ENCODE results near the gene MPZL3.

The MPZL3 gene, protein sequence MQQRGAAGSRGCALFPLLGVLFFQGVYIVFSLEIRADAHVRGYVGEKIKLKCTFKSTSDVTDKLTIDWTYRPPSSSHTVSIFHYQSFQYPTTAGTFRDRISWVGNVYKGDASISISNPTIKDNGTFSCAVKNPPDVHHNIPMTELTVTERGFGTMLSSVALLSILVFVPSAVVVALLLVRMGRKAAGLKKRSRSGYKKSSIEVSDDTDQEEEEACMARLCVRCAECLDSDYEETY

DNA sequence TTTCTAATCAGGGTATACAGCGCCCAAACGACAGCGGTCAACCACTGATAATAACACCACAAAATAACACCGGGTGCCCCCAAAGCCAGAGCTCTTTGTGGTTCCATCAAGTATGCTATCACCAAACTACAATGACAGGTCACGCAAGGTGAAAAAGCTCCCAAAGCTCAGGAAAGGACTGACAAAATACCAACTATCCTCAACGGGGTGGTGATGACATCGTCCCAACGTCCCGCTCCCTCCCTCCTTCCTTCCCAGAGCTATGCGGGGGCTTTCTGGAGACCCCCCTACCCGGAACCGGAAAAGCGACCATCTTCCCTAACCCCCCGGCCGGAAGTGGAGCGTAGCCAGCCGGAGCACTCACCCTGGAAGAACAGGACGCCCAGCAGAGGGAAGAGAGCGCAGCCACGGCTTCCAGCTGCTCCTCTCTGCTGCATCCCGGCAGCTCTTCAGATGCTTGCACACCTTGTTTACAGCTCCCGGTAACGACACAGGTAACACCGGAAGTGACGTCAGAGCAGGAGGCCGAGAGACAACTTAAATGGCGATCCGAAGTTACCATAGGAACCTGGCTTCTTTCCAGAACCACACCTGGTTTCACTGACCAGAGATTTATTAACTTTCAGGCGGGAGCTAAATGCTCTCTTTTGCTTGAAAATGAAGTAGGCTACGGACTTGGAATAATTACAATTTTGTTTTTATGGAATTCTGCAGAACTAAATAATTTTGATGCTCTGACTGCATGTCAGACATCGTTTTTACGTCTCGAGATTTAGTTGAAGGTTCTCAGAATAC, at the start of gene MPZL3:
MPZL3 (minus strand) TSS at position 508 of the 795 bp plus-strand sequence; CDS start at position 437, 71 bp downstream.
- DNase-seq (ENCODE audit: low read depth in 2 of 2) = peak; percentile 69 to 72

DNA sequence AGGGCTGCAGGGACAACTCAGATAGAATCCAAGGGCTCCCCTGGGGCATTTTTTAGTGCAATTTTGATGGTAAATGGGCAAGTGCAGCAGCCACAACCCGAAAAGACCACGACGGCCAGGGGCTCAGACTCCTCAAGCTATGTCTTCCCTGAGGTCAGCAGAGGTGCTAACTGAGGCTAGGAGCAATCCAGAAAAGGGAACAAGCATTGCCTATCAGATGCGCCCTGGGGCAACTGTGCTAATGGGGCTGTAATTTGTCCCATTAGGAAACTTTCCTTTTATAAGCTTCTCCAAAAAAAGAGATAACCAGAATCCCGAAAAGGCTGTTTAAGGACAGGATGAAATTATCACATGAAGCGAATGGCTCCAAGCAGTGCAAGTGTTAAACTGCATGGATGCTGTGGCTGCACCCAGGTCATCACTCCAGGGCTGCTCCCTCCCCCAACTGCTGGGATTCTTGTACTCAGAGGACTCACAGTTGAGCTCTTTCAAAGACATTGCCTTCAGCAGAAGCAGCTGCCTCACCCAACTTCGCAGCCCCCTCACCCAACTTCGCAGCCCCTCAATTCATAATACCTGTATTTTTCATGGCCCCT, 49.5 kb upstream of the MPZL3 start:
- DNase-seq (ENCODE audit: low read depth in 2 of 2) = no peak

DNA sequence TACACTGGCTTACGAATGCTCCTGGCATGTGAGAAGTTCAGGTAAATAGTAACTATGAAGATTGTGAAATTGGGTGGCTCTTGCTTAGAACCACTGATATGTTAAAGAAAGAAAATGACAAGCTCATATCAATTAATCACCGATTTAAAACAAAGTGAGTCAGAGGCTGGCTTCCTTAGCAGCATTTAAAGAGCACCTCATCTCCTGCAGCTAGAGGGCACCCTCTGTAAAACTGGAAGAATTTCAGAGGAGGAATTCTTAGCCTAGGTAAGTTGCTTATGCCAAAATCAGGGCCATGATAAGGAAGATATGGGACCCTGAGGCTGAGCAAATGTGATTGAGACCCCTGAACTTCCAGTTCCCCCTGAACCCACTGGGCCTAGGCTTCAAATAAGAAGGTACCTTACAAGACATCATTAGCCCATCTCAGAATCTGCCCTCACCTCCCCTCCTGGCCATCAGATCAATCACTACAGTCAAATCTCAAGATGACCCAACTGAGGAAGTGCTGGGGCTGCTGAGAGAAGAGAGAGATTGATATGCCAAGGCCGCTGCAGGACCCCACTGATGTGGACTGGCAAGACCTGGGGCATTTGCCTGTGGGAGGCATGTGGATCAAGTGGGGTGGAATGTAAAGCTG, 43.8 kb upstream of the MPZL3 start:
- DNase-seq (ENCODE audit: low read depth in 2 of 2) = no peak

DNA sequence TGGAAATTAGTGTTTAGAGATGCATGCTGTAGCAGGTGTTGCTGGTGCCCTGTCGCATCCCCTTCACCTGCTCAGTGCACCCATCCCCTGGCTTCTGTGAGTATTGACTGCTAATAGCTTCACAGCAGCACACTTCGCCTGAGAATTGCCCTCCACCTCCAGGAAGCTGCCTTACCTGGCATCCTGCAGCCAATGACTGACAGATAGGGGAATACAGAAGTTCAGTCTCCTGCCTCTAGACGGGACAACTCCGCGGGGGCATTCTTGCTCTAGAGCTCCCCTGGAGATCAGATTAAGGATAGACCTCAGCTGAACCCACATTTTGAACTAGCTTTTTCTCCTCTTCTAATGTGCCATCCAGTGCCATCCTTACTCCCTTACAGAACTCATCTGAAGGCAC, 43.0 kb upstream of the MPZL3 start:
- no peak for DNase-seq (ENCODE audit: low read depth in 2 of 2)

DNA sequence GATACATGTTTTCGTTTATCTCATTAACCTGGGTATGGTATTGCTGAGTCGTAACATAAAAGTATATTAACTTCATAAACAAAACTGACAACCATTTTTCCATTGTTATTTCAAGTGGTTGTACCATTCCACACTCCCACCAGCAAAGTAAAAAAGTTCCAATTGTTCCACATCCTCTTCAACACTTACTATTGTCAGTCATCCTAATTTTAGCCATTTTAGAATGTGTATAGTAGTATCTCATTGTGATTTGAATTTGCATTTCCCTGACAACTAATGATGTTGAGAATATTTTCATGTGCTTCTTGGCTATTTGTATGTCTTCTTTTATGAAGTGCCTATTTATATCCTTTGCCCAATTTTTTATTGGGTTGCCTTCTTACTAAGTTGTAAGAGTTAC, 41.9 kb upstream of the MPZL3 start:
- DNase-seq (ENCODE audit: low read depth in 2 of 2) = no peak

DNA sequence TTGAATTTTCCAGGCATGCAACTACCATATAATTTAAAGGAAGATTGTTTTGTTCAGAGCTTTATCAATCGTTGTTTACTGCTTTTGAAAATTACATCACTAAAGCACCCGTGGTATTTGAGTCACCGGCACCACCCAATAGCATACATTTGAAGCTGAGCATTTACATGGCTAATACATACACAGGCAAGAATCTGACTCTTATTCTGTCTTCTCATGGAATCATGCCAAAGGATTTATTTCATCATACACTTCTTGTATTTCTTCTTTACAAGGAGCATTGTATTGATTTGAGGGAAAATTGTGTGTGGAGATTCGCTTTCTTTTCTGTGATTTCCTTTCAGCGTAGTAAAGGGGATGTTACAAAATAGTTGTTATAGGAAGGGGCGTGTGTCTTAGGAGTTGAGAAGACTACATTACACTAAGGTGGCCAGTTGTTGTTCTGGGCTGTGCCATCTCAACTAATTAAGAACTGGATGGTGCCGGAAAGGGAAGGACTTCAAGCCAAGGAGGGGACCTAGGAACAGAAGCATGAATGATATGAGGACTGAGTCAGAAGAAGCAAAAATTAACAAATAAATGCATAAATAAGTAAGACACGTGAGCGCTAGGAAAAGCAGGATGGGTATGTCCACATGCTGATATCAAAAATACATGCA, 39.4 kb upstream of the MPZL3 start:
- DNase-seq (ENCODE audit: low read depth in 2 of 2) = no peak

DNA sequence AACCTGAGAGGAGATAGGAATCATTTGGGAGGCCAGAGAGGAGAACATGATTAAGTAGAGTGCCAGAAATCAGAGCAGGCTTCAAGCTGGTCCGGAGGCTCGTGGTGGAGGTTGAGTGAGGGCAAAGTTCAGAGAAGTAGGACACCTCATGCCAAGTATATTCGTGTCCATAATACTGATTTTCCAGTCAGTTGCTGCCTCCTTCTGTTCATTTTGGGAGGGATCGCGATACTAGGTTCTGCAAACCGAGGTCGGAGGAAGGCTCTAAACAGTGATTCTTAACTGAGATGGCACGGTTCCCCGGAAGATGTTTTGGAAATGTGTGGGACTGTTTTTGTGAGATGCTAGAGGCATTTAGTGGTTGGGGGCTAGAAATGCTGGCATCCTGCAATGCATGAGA, 38.8 kb upstream of the MPZL3 start:
- DNase-seq (ENCODE audit: low read depth in 2 of 2) = no peak

DNA sequence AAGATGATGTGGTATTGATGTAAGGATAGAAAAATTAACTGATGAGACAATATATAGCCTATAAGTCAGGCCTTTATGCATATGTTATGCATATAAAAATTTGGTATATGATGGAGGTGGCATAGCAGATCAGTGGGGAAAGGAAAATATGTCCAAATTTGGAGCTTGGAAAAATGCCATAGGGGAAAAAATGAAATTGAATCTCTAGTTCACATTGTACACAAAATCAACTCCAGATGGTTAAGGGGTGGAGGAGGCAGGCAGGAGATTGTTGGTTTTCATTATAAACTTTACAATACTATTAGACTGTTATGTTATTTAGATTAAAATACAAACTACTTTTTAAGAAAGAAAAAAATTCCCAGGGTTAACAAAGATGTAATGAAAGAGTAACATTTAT, 37.2 kb upstream of the MPZL3 start:
- DNase-seq (ENCODE audit: low read depth in 2 of 2) = no peak

DNA sequence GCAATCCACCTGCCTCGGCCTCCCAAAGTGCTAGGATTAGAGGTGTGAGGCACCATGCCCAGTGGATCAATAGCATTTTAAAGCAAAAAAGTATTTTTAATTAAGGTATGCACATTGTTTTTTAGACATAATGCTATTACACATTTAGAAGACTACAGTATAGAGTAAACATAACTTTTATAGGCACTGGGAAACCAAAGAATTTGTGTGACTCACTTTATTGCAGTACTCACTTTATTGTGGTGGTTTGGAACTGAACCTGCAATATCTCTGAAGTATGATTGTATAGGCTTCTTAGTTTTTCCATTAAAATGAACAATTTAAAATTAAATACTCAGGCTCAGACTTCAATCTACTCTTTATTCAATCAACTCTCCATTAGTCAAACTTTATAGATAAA, 34.8 kb upstream of the MPZL3 start:
- DNase-seq (ENCODE audit: low read depth in 2 of 2) = no peak

DNA sequence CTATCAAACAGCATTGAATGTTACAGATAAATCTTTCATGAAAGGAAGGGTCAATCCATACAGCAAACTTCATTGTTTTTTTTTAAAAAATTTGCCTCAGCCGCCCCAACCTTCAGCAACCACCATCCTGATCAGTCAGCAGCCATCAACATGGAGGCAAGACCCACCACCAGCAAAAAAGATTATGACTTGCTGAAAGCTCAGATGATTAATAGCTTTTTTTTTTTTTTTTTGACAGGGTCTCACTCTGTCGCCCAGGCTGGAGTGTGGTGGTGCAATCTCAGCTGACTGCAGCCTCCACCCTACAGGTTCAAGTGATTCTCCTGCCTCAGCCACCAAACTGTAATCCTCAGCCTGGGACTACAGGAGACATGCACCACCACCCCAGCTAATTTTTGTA, 34.4 kb upstream of the MPZL3 start:
- DNase-seq (ENCODE audit: low read depth in 2 of 2) = no peak

DNA sequence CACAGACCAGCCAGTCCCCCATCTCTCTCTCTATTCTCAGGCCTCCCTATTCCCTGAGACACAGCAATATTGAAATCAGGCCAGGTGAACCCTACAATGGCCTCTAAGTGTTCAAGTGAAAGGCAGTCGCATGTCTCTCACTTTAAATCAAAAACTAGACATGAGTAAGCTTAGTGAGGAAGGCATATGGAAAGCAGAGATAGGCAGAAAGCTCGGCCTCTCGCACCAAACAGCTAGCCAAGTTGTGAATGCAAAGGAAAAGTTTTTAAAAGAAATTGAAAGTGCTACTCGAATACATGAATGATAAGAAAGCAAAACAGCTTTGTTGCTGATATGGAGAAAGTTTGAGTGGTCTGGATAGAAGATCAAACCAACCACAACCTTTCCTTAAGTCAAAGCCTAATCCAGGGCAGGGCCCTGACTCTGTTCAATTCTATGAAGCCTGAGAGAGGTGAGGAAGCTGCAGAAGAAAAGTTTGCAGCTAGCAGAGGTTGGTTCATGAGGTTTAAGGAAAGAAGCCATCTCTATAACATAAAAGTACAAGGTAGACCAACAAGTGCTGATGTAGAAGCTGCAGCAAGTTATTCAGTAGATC, 31.7 kb upstream of the MPZL3 start:
- DNase-seq (ENCODE audit: low read depth in 2 of 2) = no peak

DNA sequence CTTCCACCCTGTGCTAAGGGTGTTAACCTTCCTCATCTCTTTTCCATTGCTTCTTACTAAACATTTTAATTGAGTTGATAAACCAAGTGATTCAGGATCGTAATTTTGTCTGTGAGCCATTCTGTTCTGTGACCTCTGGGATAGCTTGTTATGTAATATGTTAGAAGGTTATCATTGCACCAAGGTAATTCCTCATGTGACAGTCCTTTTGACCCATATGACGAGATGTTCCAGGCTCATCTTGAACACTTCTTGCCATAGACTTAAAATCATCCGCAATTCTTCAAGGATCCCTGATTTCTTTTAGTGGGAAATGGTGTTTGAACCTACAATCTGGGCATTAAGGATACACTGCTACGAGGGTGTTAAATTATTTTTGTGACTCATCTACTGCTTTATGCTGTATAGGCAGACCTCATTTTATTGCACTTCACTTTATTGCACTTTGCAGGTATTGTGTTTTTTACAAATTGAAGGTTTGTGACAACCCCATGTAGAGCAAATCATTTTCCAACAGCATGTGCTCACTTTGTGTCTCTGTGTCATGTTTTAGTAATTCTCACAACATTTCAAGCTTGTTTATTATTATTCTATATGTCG, 31.0 kb upstream of the MPZL3 start:
- no peak for DNase-seq (ENCODE audit: low read depth in 2 of 2)

DNA sequence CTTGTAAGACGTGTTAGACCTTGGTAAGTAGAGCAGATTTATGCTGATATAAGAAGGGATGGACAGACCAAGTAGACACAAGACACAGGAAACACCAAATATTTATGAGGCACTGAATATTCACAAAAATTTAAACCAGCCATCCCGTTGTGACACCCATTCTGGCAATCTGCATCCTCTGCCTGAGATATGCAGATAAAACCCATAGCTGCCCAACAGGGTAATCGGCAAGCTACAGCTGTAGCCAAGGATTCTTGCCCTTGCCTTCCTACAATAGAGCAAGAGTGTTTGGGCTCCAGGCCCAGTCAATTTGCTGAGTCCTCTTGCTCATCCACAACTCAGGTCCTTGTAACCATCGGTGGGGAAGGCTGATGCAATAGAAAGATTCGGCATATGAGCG, 30.4 kb upstream of the MPZL3 start:
- DNase-seq (ENCODE audit: low read depth in 2 of 2) = no peak

DNA sequence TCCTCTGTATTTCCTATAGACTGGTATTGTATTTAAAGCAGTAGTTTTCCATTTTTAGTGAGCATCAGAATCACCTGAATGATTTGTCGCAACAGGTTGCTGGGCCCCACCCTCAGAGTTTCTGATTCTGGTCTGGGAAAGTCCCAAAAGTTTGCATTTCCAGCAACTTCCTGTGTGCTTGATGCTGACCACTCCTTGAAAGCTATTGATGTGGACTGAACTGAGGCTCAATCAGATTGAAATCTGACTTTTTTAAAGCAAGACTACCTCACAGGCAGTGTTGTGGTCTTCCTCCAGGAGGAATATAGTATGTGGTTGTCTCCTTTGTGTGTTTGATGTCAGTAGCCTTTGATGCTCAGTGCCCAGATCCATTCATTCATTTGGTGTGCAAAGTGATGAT, 29.1 kb upstream of the MPZL3 start:
- no peak for DNase-seq (ENCODE audit: low read depth in 2 of 2)

DNA sequence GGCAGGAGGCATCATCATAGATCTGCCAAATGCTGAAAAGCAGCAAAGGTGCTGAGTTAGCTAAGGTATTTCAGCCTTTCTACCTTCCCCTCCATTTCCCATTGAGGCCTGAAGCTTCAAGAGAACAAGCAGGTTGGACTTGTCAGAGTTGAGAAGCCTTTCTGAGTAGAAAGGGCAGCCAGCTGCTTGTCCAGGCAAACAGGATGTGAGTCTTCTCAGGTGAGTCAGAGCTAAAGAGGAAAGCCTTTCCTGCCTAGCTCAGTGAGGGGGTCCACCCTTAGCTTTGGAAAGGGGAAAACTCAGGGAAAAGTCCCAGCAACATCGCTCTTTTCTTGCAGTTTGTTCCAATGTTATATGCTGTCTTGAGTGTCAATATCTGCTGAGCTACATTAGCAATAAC, 25.1 kb upstream of the MPZL3 start:
- no peak for DNase-seq (ENCODE audit: low read depth in 2 of 2)

DNA sequence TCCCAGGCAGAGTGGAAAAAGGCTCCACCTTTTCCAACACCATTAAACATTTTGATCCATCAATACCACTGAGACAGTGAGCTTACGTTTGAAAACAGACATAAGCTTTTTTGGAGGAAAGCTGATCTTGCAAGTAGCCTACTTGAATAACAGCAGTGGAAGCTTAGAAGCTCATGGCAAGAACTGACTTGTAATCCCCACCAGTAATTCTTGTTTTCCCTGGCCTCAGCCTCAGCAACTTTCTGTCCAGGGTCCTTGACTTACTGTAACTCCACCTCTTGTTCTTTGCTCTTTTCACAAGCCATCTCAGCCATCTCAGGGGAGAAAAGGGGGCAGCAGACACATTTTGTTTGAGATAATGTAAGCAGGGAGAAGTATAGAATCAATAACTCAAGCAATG, 24.3 kb upstream of the MPZL3 start:
- DNase-seq (ENCODE audit: low read depth in 2 of 2) = no peak

DNA sequence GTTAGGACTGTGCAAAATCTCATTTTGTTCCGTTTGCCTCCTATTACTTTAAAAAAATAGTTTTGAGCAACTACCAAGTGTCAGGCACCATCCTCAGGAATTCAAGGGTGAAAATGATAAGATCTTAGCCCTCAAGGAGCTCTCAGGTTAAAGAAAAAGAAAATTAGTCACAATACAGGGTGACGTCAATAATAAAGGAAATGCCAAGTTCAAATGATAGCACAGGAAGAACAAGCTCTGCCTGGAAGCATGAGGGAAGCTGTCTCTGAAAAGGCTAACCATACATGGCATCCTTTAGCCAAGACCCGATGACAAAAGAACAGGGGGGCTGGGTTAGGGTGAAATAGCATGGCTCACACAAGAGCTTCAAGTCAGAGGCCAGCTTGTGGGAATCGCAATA, 23.0 kb upstream of the MPZL3 start:
- DNase-seq (ENCODE audit: low read depth in 2 of 2) = no peak

DNA sequence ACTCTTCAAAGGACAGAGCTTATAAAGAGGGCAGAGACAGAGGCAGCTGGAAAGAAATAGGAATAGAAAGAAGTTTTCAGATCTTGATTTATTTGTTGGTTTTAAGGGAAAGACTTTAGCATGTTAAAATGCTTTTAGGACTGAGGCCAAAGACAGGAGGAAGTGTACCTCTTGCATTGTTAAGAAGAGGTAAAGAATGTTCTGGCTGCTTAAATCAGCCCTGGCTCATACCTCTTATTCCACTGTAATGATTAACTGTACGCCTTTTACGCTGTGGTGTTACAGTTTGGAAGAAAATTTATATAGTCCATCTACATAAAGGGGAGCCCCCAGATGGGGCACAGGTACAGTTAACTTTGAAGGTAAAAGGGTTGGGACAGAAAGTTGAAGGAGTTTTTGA, 22.0 kb upstream of the MPZL3 start:
- DNase-seq (ENCODE audit: low read depth in 2 of 2) = no peak

DNA sequence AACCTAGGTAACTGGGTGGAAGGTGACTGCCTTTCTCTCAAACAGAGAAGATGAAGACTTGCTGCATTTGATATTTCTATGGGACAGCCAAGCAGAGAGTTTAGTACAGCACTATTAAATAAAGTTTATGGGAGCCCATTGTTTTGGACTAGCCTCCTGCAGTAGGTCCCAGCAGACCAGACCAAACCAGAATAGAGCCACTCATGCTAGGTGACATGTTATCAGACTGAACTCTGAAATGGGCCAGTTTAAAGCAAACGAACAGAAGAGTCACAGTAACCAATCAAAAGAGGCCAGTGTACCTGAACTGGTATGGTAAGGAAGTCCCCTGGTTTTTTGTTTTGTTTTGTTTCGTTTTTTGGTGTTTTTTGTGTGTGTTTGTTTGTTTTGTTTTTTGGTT, 19.8 kb upstream of the MPZL3 start:
- no peak for DNase-seq (ENCODE audit: low read depth in 2 of 2)

DNA sequence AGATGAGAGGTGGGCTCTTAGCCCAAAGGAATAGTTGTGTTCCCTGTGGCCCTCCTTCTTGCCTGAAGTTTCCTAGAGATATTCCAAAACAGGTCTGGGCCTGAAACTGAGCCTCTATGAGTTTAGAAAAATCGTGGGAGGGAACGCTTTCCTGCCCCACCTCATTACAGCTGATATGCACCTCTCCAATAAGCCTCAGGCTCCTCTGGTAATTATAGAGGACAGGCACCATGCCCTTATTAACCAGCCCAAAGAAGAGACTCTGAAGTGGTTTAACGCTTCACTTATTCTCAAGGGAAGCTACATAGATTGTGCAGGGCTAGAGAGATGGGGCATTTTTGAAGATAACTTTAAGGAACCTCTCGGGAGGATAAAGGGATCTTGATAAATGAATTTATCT, 15.3 kb upstream of the MPZL3 start:
- no peak for DNase-seq (ENCODE audit: low read depth in 2 of 2)

DNA sequence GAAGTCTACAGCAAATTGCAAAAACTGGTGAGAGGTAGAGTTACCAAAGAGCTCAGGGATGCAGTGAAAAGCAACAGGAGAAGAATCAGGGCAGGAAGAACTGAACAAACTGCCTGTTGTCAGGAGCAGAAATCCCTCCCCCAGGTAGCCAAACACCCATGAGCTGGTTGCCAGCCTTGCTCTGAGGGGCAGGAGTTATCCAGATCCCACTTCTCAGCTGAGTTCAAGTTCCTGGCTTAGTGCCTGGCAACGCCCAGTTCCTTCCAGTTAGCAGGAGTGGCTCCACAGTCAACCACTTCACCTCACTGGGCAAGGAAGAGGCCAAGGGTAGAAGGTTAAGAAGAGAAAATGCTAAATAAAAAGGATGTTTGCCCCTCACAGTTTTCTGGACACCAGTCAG, 13.8 kb upstream of the MPZL3 start:
- DNase-seq (ENCODE audit: low read depth in 2 of 2) = no peak

Measured in stimulated activated CD8-positive, alpha-beta memory T cell treated with anti-CD3 and anti-CD28 coated beads, Interleukin-15, amount 100 ng/mL, for 48 hours (primary cell).